Pulmonary artery endothelial cell (primary cell): ENCODE results near the gene ERMP1. TPM values are rescaled to one million over a fixed set of nuclear protein-coding genes. Genes with fewer than 3 reads are reported as not detected.

ENCODE experiments used
- DNase-seq: peaks from one replicate; pipeline ENCODE4 v3.0.0-alpha.2; 2011; ENCODE audit warnings: low read depth, low spot score
- total RNA-seq: library from RNA; depleted of rRNA; stranded (reverse); fragments of >200 nt; gene quantifications from 2 replicates; pipeline ENCODE4 v1.2.3, GENCODE V29; 2014

Gene ERMP1
- total RNA-seq, 1 donor from 2014 or later: 18.5 TPM

DNA sequence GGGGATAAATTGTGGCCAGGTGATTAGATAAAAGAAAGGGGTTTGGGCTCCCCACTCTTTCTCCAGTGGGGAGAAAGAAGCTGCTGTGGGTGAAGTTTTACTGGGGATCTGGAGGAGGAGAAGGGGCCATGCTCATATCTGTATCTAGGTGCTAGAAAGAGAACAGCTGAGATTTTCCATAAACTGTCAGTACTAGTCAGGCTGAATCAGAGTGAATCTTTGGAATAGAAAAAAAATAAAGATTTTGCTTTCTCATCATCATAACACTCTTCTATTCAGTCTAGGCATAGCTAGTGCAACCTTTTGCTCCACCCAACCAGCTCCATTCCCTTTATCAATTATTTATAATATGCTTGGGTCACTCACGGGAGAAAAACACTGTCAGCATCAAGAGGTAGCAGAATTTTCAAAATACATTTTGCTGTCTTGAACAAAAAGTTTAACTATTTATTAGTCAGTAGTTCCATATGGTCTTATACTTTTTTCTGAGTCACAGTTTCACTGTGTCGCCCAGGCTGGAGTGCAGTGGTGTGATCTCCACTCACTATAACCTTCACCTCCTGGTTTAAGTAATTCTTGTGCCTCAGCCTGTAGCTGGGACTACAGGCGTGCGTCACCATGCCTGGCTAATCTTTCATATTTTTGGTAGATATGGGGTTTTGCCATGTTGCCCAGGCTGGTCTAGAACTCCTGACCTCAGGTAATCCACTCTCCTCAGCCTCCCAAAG lies 21.3 kb upstream of the ERMP1 start:
- no peak for DNase-seq

GRCh38 chr9:5853617-5854016 lies 20.7 kb upstream of the ERMP1 start:
- no peak for DNase-seq

DNA sequence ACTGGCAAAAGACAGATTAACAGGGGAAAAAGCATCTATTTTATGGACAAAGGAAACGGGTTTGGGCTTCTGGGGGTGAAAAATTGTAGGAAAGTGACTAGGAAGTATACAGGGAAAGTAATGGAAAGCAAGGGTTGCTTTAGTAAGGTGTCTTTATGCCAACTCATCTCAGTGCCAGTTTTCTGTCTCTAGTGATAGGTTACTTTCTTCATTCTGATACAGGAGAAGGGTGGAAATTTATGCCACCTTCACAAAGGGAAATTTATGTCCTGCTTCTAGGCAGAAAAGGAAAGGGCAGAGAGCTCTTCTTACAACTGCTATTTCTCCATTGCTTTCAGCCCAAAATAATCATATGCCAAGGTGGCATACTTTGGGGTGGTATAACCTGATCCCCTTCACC lies 20.1 kb upstream of the ERMP1 start:
- no peak for DNase-seq

DNA sequence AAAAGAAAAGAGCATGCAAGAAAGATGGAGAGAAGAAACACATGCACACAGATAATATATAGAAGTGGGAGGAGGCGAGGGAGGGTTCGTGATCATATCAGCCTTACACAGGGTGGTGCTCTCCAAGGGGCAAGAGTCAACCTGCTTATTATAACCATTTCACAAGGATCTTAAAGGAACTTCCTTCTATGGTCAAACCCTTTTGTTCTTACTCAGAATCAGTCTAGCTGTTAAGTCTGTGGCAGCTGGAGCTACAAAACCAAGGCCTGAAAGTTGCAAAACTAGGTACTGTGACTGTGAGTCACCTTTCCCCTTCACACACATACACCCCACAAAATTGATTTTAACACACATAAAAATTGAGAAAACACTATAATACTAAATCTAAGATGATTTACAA lies 18.5 kb upstream of the ERMP1 start:
- no peak for DNase-seq

GRCh38 chr9:5850724-5851122 lies 17.8 kb upstream of the ERMP1 start:
- no peak for DNase-seq

- DNase-seq: no peak
Measured at GRCh38 chr9:5848372-5848882, 15.5 kb upstream of the ERMP1 start.

DNA sequence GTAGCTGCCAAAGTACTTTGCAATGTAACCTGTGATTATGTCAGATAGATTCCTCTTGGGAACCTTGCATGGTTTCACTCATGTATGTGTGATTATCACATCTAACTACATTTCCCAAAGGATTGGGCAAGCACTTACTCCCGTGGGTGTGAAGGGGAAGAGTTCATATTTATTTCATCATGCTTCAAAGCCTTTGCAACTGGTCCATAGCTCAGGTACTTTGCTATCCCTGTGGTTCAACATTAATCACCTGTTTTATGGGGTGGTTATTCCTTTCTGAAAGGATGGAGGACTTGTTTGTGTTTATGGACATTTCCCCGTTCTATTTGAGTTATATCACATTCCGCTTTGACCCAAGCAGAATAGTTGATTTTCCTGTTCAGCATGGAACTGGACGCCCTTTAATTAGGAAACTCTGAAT lies 13.6 kb upstream of the ERMP1 start:
- DNase-seq: no peak

DNA sequence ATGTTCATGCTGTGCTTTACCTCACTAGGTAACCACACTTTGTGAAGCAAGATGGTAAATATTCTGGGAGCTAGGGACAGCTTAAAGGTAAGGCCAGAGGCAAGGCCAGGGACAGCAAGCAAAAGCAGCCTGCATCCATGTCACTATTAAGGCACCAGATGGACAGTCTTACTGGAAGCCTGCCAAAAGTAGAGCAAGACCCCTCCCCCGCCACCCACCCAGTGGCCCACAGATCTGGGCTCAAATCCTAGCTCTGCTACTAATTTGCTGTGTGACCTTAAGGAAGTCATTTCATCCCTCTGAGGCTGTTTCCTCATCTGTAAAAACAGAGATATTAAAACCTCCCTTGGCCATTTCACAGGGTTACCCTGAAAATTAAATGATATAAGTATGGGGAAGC lies 13.2 kb upstream of the ERMP1 start:
- DNase-seq: no peak

DNA sequence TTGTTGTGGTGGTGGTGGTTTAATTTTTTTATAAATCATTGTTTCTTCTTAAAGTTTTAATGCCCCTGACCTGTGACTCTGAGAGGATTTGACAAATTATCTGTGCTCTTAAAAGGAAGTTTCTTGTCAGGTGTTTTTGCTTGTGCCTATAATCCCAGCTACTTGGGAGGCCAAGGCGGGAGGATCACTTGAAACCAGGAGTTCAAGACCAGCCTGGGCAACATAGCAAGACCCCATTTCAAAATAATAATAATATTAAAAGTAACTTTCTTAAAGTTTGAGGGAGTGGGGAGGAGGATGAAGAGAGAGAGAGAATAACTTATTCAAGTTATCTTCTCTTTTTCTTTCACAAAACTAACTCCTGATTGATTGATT lies 12.2 kb upstream of the ERMP1 start:
- no peak for DNase-seq

DNA sequence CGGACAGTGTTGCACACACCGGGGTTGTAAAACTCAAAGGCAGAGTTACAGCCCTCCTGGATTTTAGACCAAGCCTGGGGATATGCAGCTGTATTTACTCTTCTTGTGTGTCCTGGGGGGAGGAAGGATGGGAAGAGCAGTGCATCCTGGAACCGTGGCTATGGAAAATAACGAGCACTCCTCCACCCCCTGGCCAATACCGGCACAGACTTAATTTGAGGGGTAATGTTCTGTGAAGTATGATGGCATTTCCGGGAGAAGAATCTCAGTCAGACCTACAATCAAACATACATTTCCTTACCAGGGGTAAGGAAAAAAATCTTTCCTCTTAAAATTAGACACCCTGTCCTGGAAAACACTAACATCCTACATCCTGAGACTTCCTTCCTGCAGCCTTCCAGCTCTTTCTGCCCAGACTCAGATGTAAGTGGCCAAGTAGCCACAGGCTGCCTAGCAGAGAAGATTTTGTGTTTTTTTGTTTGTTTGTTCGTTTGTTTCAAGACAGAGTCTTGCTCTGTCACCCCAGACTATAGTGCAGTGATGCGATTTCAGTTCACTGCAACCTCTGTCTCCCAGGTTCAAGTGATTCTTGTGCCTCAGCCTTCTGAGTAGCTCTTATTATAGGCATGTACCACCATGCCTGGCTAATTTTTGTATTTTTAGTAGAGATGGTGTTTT lies 11.0 kb upstream of the ERMP1 start:
- no peak for DNase-seq

GRCh38 chr9:5842929-5843793 lies 10.2 kb upstream of the ERMP1 start:
- no peak for DNase-seq

DNA sequence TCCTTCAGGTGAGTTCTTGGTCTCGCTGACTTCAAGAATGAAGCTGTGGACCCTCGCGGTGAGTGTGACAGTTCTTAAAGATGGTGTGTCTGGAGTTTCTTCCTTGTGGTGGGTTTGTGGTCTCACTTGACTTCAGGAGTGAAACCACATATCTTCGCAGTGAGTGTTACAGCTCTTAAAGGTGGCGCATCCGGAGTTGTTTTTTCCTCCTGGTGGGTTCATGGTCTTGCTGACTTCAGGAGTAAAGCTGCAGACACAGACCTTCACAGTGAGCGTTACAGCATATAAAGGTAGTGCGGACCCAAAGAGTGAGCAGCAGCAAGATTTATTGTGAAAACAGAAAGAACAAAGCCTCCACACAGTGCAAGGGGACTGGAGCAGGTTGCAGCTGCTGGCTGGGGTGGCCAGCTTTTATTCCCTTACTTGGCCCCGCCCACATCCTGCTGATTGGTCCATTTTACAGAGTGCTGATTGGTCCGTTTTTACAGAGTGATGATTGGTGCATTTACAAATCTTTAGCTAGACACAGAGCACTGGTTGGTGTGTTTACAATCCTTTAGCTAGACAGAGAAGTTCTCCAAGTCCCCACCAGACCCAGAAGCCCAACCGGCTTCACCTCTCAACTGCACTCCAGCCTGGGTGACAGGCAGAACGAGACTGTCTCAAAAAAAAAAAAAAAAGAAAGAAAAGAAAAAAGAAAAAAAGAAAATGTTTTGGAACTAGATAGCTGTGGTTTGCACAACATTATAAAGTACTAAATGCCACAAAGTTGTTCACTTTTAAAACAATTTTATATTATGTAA lies 9.1 kb upstream of the ERMP1 start:
- no peak for DNase-seq

DNA sequence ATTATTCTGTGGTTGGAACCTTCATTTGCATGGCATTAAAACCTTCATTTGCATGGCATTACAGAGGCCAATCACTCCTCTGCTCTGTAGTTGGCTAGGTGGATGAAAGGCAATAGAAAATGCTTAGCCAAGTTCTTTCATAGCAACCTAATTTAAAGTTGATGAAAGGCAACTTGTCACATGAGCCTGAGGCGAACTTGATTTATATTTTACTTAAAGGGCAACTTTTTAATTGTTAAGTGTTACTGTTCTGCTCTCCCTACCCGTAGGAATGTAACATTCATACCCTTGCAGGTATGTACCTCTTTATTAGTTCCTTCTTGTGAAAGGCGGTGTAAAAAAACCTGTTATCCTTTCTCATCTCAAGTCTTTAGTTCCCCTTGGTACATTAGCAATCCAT lies 7.9 kb upstream of the ERMP1 start:
- DNase-seq: no peak

DNA sequence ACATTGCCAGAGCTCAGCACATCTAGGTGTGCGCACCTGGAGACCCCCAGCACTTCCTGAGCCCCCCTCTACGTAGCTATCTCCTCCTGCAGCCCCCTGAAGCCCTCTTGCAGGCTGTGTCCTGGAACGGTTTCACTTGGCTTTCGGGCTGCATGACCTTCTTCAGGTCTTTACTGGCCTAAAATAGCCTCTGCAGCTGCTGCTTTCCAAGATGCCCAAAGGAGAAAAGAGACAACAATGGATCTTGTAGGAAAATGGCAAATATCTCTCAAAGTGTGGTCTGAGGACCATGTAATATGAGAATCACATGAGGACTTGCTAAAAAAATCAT lies 6.6 kb upstream of the ERMP1 start:
- DNase-seq: no peak

DNA sequence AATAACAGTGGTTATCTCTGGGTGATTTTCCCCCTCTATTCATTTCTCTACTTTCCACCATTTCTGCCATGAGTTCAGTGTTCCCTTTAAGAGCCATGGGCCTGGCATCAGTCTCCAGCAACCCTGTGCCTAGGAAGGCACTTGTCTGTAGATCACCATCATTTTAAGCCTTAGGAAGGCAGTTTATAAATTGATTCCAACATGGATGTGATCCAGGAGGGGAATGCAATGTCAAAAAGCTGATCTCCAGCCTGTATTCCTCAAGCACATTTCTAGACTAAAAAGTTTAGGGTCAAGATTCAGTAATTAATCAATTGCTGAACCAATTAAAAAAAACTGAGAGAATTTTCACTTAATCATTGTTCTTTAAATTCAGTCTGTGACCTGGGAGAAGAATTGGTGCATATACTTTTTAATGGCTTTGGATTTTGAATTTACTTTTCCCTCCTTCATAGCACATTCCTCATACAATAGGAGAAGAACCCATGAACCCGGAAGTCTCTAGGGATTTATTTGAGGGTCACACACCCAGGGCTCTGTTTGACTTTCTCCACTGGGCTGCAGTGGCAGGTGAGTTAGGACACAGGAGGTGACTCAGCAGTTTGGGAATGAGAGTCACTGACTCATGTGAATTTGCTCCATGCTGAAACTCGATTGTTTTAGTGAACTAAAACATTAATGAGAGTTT lies 6.1 kb upstream of the ERMP1 start:
- DNase-seq: no peak

- no peak for DNase-seq
Measured at GRCh38 chr9:5835808-5836207, 2.9 kb upstream of the ERMP1 start.

DNA sequence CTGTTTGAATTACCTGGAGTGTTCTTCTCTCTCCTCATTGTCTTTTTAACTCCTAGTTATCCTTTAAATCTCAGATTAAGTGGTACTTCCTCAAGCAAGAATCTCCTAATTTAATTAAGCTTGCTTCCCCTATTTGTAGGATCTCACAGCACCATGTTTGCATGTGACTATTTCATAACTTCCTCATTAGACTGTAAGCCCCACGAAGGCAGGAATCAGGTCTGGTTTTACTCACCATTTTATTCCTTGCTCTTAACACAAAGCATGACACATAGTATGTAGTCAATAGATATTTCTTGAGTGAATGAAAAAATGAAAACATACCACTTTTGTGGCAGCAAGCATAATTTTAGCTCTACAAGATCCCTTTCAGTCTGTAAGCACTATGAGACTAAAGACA lies 1.3 kb upstream of the ERMP1 start:
- no peak for DNase-seq

DNA sequence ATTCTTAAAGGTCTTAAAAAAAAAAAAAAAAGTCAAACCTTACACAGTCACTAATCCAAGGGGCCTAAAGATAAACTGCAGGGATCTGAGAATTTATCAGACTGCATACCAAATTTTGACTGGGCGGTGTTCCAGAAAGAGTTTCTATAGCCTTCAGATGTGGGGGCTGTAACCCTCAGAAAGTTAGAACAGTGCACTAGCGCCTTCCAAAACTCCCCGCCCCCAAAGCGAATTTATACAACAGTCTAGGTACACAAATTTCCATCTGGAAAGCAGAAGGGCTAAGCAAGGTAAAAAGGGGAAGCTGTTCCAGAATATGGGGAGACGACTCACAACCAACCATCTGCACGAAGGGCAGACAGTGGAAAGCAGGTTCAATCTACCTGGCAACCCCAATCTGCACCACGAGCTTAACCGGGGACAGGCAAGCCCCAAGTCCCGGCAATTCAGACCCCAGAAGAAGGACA lies 813 bp downstream of the ERMP1 start:
- no peak for DNase-seq

- DNase-seq: no peak
Measured at GRCh38 chr9:5825895-5826622, 6.9 kb downstream of the ERMP1 start.

GRCh38 chr9:5825223-5825622 lies 7.7 kb downstream of the ERMP1 start:
- no peak for DNase-seq
